Omental fat pad (tissue), 4 donors: ENCODE results near the gene CNNM2. TPM values are rescaled to one million over a fixed set of nuclear protein-coding genes. Genes with fewer than 3 reads are reported as not detected.
"Not testable (repeated sequence)": the region's sequence is repeated elsewhere in the genome, so short reads cannot be mapped to it uniquely, and the experiment has no call there.

Source experiments
- ATAC-seq: fragments of 150-250 bp; one replicate; pipeline ENCODE4 v1.9.1; 2016; ENCODE audit warnings: mild to moderate bottlenecking, moderate library complexity; ENCODE audit not compliant: low FRiP score
- DNase-seq: peaks from one replicate; pipeline ENCODE4 v3.0.0-alpha.2; 2019; ENCODE audit warnings: low spot score
- CTCF ChIP-seq, 3 donors: fragments of 450-650 bp; IDR thresholded peaks; one replicate each; pipeline ENCODE4 v1.5.1; 2016 to 2017; ENCODE audit warnings: antibody characterized with exemption in 3 of 3, mild to moderate bottlenecking in 3 of 3, moderate library complexity in 2 of 3
- small RNA-seq: library from RNA; depleted of rRNA; stranded (forward); fragments of <200 nt; gene quantifications from one replicate; pipeline ENCODE3, GENCODE V24; 2016
- total RNA-seq, 4 donors: library from RNA; depleted of rRNA; stranded (reverse); fragments of >200 nt; gene quantifications; one replicate each; pipeline ENCODE4 v1.1.0, GENCODE V29; 2016

CNNM2 gene
- total RNA-seq, 4 donors from 2014 or later: 2.3 to 9.8 (median 3.2) TPM

GRCh38 chr10:103130910-103131309 lies 212.8 kb downstream of the CNNM2 start:
- no peak for ATAC-seq
- no peak for DNase-seq
- no peak for TF ChIP-seq CTCF (IDR thresholded peaks at IDR 0.05)

- not testable (repeated sequence) for ATAC-seq, DNase-seq
Observed at GRCh38 chr10:103135168-103135567, 217.1 kb downstream of the CNNM2 start.

GRCh38 chr10:103139803-103140202 lies 221.7 kb downstream of the CNNM2 start:
- ATAC-seq: no peak
- no peak for TF ChIP-seq CTCF (IDR thresholded peaks at IDR 0.05)

More at GRCh38 chr10:103139803-103140202, 221.7 kb downstream of the CNNM2 start:
- no peak for DNase-seq

Small RNAs within 50 kb of the gene (small RNA-seq; reads per million reads assigned to genes)
- gene AS3MT: not detected
- not detected for gene RF00026
- not detected for gene RF02271

Other genes with a start within 250 kb of the CNNM2 start
- 1 to 10 TPM; 2.8 to 6.1 (median 3.9) TPM for gene ARL3, start 203.9 kb upstream of the CNNM2 start, total RNA-seq
- gene SFXN2, start 203.7 kb upstream of the CNNM2 start, total RNA-seq: 1 to 10 TPM; 4.3 to 7.9 (median 5.0) TPM
- gene WBP1L, start 174.3 kb upstream of the CNNM2 start, total RNA-seq: 100 to 1,000 TPM; 106 to 214 (median 165) TPM
- not detected for gene CYP17A1, start 80.9 kb upstream of the CNNM2 start, total RNA-seq
- gene BORCS7, start 64.0 kb upstream of the CNNM2 start, total RNA-seq: 10 to 100 TPM; 37.5 to 43.4 (median 40.0) TPM
- gene AS3MT, start 48.8 kb upstream of the CNNM2 start, total RNA-seq: 1 to 10 TPM; 1.1 to 4.0 (median 1.7) TPM